ENCODE measurements around the gene FXYD3. TPM values are rescaled to one million over a fixed set of nuclear protein-coding genes. Genes with fewer than 3 reads are reported as not detected.

FXYD3 gene
- total RNA-seq, 1 donor from 2014 or later: 17.3 TPM

DNA sequence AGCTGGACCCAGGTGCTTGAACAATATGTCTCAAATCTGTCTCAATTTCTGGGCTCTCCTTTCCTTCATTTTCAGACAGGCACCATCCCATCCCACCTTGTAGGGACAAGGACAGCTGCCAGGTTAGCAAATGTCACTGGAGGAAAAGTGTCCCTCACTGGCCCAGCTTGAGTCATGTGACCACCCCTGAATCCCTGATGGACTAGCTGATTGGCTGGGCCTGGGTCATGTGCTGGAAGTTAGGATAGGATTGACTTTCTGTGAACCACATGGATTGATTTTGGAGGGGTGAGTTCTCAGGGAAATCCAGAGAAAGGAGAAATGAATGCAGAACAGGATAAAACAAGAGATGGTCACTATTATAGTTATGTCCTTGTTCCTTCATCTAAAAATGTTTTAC is 28.2 kb upstream of the FXYD3 start:
- H3K27ac Mint-ChIP-seq: no peak overlapping the region
- DNase-seq (ENCODE audit: low spot score, unreplicated experiment): no peak
- TF ChIP-seq, protein P1, sequence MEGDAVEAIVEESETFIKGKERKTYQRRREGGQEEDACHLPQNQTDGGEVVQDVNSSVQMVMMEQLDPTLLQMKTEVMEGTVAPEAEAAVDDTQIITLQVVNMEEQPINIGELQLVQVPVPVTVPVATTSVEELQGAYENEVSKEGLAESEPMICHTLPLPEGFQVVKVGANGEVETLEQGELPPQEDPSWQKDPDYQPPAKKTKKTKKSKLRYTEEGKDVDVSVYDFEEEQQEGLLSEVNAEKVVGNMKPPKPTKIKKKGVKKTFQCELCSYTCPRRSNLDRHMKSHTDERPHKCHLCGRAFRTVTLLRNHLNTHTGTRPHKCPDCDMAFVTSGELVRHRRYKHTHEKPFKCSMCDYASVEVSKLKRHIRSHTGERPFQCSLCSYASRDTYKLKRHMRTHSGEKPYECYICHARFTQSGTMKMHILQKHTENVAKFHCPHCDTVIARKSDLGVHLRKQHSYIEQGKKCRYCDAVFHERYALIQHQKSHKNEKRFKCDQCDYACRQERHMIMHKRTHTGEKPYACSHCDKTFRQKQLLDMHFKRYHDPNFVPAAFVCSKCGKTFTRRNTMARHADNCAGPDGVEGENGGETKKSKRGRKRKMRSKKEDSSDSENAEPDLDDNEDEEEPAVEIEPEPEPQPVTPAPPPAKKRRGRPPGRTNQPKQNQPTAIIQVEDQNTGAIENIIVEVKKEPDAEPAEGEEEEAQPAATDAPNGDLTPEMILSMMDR (IDR thresholded peaks at IDR 0.05; ENCODE audit: unreplicated experiment): no peak
- no peaks in the 10 kb centered on the region for H3K9me3 Mint-ChIP-seq (ENCODE audit: low read depth)
- peaks cover 6% of the 10 kb centered on the region for H3K4me1 Mint-ChIP-seq (ENCODE audit: low read depth)
- peaks cover 6% of the 10 kb centered on the region for H3K27me3 Mint-ChIP-seq
- H3K36me3 Mint-ChIP-seq (ENCODE audit: insufficient read depth): no peaks in the 10 kb centered on the region
- H3K4me3 Mint-ChIP-seq (ENCODE audit: low read depth): no peak overlapping the region

DNA sequence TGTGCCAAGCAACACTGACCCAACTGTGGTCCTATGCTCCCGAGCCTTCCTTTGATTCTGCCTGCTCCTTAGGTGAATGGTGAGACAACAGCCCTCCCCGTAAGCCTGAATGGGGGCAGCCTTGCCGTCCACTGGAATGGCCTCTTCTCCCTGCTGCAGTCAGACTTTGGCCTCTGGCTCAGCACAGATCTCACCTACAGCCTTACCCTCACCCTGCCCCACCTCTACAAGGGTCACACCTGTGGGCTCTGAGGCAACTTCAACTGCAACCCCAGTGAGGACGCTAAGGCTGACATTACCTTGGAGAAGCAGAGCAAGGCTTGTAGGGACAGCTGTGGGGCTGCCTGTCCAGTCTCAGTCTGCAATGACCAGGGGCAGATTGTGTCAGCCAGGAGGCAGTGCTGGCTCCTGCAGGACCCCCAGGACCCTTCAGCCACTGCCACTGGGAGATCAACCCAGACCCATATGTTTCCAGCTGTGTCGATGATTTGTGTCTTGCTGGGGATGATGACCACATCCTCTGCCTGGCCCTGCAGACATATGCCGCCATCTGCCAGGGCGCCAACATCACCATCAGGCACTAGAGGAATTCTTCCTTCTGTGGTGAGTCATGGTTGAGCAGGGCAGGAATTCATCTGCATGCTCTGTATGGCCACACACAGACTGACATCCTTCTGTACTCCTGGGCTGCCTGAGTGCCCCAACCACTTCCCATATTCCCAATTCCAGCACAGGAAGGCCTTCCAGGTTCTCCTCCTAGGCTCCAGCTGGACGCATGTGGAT is 27.3 kb upstream of the FXYD3 start:
- Mint-ChIP-seq H3K27me3 (peaks cover 6% of the 10 kb centered on the region), H3K9me3 (ENCODE audit: low read depth) (no peaks in the 10 kb centered on the region), H3K4me3 (ENCODE audit: low read depth) (no peak overlapping the region), H3K4me1 (ENCODE audit: low read depth) (peaks cover 10% of the 10 kb centered on the region), H3K36me3 (ENCODE audit: insufficient read depth) (no peaks in the 10 kb centered on the region), H3K27ac (no peak overlapping the region)
- TF ChIP-seq, protein P1 (IDR thresholded peaks at IDR 0.05; ENCODE audit: unreplicated experiment): no peak
- DNase-seq (ENCODE audit: low spot score, unreplicated experiment): no peak

DNA sequence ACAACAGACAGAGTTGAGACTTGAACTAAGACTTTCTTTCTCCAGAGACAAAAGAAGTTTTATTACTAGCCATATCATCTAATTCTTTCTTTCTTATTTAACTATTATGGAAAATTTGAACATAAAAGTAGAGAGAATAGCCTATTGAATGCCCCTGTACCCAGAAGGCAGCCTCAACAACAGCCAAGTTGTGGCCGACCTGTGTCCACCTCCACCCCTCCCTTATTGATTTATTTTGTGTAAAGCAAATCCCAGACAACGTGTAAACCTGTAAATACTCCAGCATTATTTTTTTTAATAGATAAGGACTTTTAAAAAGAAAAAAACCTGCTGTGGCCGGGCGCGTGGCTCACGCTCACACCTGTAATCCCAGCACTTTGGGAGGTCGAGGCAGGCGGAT is 26.1 kb upstream of the FXYD3 start:
- no peak overlapping the region for H3K27ac Mint-ChIP-seq
- H3K27me3 Mint-ChIP-seq: peaks cover 6% of the 10 kb centered on the region
- H3K4me3 Mint-ChIP-seq (ENCODE audit: low read depth): no peak overlapping the region
- no peaks in the 10 kb centered on the region for H3K36me3 Mint-ChIP-seq (ENCODE audit: insufficient read depth)
- peaks cover 10% of the 10 kb centered on the region for H3K4me1 Mint-ChIP-seq (ENCODE audit: low read depth)
- TF ChIP-seq, protein P1 (IDR thresholded peaks at IDR 0.05; ENCODE audit: unreplicated experiment): no peak
- DNase-seq (ENCODE audit: low spot score, unreplicated experiment): no peak
- no peaks in the 10 kb centered on the region for H3K9me3 Mint-ChIP-seq (ENCODE audit: low read depth)

DNA sequence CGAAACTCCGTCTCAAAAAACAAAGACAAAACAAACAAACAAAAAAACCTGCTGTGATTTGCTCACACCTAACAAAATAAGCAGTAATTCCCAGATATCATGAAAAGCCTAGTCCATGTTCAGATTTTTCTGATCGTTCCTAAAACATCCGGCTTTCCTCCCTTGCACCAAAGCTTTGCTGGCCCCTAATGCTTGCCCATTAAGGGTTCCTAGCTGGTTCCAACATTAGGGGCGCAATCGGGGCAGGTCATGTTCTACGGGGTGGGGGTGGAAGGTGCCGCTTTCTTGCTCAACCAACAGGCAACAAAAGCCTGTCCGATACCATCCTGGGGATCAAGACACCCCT is 25.5 kb upstream of the FXYD3 start:
- Mint-ChIP-seq H3K9me3 (ENCODE audit: low read depth) (no peaks in the 10 kb centered on the region), H3K4me3 (ENCODE audit: low read depth) (no peak overlapping the region)

DNA sequence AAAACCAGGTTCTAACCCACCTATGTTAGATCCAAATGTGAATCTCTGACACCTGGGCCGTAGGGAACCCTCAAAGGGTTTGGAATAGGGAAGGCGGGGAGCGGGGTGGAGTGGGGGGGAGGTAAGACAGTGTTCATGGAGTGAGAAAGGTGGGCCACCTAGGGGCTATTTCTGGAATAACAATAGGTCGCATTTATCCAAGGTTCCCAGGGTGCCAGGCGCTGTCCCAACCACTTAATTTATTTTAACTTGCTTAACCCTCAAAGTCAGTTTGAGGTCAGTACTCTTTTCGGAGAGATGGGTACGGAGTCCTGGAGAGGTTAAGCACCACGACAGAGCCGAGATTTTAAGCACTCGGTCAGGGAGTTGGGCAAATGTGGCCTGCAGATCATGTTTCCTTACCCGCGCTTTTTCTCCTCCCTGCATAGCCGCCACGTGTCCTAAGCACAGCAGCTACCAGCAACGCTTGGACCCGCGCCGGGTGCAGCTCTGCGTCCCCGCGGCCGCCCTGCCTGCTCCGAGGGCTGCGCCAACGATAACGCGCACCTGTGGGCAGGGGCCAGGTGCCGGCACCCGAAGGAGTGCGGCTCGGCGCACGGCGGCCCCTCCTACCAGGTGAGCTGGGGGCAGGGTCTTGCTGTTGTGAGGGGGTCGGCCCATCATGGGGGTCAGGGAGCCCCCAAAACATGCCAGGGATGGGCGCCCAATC is 25.0 kb upstream of the FXYD3 start:
- Mint-ChIP-seq H3K36me3 (ENCODE audit: insufficient read depth) (no peaks in the 10 kb centered on the region), H3K27me3 (peaks cover 5% of the 10 kb centered on the region), H3K4me3 (ENCODE audit: low read depth) (peak overlapping the region; percentile 31), H3K4me1 (ENCODE audit: low read depth) (peaks cover 10% of the 10 kb centered on the region), H3K9me3 (ENCODE audit: low read depth) (no peaks in the 10 kb centered on the region), H3K27ac (no peak overlapping the region)
- DNase-seq (ENCODE audit: low spot score, unreplicated experiment): peak; percentile 28
- TF ChIP-seq, protein P1 (IDR thresholded peaks at IDR 0.05; ENCODE audit: unreplicated experiment): peak; percentile 67

More for the DNA sequence above, 25.5 kb upstream of the FXYD3 start:
- TF ChIP-seq, protein P1 (IDR thresholded peaks at IDR 0.05; ENCODE audit: unreplicated experiment): no peak
- Mint-ChIP-seq H3K4me1 (ENCODE audit: low read depth) (peaks cover 10% of the 10 kb centered on the region), H3K36me3 (ENCODE audit: insufficient read depth) (no peaks in the 10 kb centered on the region), H3K27ac (no peak overlapping the region), H3K27me3 (peaks cover 6% of the 10 kb centered on the region)
- no peak for DNase-seq (ENCODE audit: low spot score, unreplicated experiment)

Measured in progenitor cell of endocrine pancreas (in vitro differentiated cells).